GM21619 (cell line): ENCODE data around the gene RERE.
"Not testable (repeated sequence)": the region's sequence is repeated elsewhere in the genome, so short reads cannot be mapped to it uniquely, and the experiment has no call there.

Experiments used
- ATAC-seq: cut with Tn5 transposase; IDR thresholded peaks from one replicate; pipeline ENCODE4 v1.9.1; 2021; ENCODE audit not compliant: unreplicated experiment

Gene RERE

GRCh38 chr1:8809342-8809736 is 8.1 kb downstream of the RERE start:
- ATAC-seq: no peak

- ATAC-seq: no peak
These were observed 10.4 kb downstream of the RERE start for GRCh38 chr1:8807004-8807403.

- no peak for ATAC-seq
These were observed 17.0 kb downstream of the RERE start for GRCh38 chr1:8800416-8800815.

- ATAC-seq: no peak
These were observed 20.2 kb downstream of the RERE start for GRCh38 chr1:8797216-8797615.

- no peak for ATAC-seq
These were observed 20.6 kb downstream of the RERE start for GRCh38 chr1:8796812-8797211.

- ATAC-seq: no peak
These were observed 22.8 kb downstream of the RERE start for GRCh38 chr1:8794605-8795004.

- no peak for ATAC-seq
These were observed 25.6 kb downstream of the RERE start for GRCh38 chr1:8791819-8792218.

GRCh38 chr1:8790987-8791386 is 26.5 kb downstream of the RERE start:
- ATAC-seq: no peak

- no peak for ATAC-seq
These were observed 27.0 kb downstream of the RERE start for GRCh38 chr1:8790478-8790877.

- no peak for ATAC-seq
These were observed 27.9 kb downstream of the RERE start for GRCh38 chr1:8789314-8790214.

GRCh38 chr1:8787218-8787617 is 30.2 kb downstream of the RERE start:
- ATAC-seq: no peak

GRCh38 chr1:8786204-8786603 is 31.2 kb downstream of the RERE start:
- not testable (repeated sequence) for ATAC-seq

- no peak for ATAC-seq
These were observed 34.5 kb downstream of the RERE start for GRCh38 chr1:8782955-8783354.

- no peak for ATAC-seq
These were observed 35.3 kb downstream of the RERE start for GRCh38 chr1:8782001-8782620.

- ATAC-seq: no peak
These were observed 37.0 kb downstream of the RERE start for GRCh38 chr1:8780405-8780804.

GRCh38 chr1:8777867-8778266 is 39.6 kb downstream of the RERE start:
- ATAC-seq: no peak

- no peak for ATAC-seq
These were observed 41.3 kb downstream of the RERE start for GRCh38 chr1:8776104-8776503.

- ATAC-seq: no peak
These were observed 50.4 kb downstream of the RERE start for GRCh38 chr1:8767006-8767405.

- no peak for ATAC-seq
These were observed 52.2 kb downstream of the RERE start for GRCh38 chr1:8765198-8765597.

GRCh38 chr1:8764293-8764937 is 53.0 kb downstream of the RERE start:
- ATAC-seq: no peak

- no peak for ATAC-seq
These were observed 53.6 kb downstream of the RERE start for GRCh38 chr1:8763888-8764287.

GRCh38 chr1:8754993-8755392 is 62.4 kb downstream of the RERE start:
- ATAC-seq: no peak
